H1 (cell line): ENCODE data around the gene SMIM35. TPM values are rescaled to one million over a fixed set of nuclear protein-coding genes. Genes with fewer than 3 reads are reported as not detected.

Experiments used
- CHD1 ChIP-seq: IDR thresholded peaks from 2 replicates; pipeline ENCODE4 v1.6.1; 2012; ENCODE audit warnings: low read depth, low read length, improper control_type of control experiment
- GTF2F1 ChIP-seq: IDR thresholded peaks from 2 replicates; pipeline ENCODE4 v1.6.1; 2012; ENCODE audit warnings: low read depth, low read length, improper control_type of control experiment, borderline replicate concordance
- polyA plus RNA-seq, 7 experiments: library from polyadenylated mRNA; depleted of rRNA in 3 of 7; stranded (reverse) in 5 of 7; unstranded in 2 of 7; fragments of >200 nt in 5 of 7; fragments of 200-250 nt in 2 of 7; gene quantifications; 1 replicate in 5 of 7; 2 replicates in 1 of 7; 4 replicates in 1 of 7; pipeline versions ENCODE4 v1.2.1 to v1.2.3, GENCODE V29; 2011 to 2013; ENCODE audit warnings: missing spikeins in 2 of 7, mixed read lengths in 2 of 7
- total RNA-seq: library from RNA; stranded (reverse); fragmentation: NEBNext Ultra II Directional; extraction: Animal tissue kit (Norgen Biotek cat#: 25700); gene quantifications from 2 replicates; pipeline ENCODE4 v1.2.1, GENCODE V29; 2021

SMIM35 gene
- total and polyA plus RNA-seq, 2 of the 8 experiments (the other 6 are each of a cell fraction or from before 2014, with no cell fraction given): not detected

- no peak for TF ChIP-seq GTF2F1
- no peak for TF ChIP-seq CHD1
- TF ChIP-seq, all 59 proteins: peak for 0
These were observed 34.1 kb downstream of the SMIM35 start (continued) for GRCh38 chr11:118052581-118053206.
